ENCODE measurements around the gene S100P.

S100P gene

DNA sequence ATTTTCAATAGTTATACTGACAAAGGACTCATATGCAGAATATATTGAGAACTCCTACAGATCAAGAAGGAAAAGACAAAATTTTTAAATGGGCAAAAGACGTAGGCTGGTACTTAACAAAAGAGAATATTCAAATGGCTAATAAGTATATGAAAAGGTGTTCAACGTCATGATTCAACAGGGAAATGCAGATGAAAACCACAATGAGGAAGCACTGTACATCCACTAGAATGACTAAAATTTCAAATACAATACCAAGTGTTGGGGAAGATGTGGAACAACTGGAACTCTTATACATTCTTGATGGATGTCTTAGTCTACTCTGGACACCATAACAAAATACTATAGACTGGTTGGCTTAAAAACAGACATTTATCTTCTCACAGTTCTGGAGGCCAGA lies 17.3 kb downstream of the S100P start:
- no peak overlapping the region for H3K27ac ChIP-seq (ENCODE audit: low read depth, low read length, poor library complexity, severe bottlenecking)

DNA sequence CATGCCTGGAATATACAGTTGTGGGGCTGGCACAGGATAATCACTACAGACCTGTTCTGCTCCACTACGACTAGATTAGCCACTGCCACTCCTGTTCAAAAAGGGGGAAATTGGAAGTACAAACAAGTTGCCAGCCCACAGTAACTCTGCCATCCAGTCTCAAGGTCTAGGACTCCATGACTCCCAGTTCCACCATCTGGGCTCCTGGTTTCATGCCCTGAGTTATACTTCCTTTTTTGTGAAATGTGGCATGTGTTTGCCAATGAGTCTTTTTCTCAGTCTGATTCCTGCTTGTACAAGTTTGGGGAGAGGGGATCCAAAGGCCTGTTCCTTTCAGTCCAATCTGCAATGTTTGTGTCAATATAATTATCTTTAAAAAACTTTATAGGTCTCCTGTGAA lies 21.3 kb downstream of the S100P start:
- no peak overlapping the region for H3K9ac ChIP-seq (ENCODE audit: low read length)
- H3K4me2 ChIP-seq (ENCODE audit: low read length) = no peak overlapping the region
- H2AFZ ChIP-seq (ENCODE audit: low read length) = no peak overlapping the region
- no peak overlapping the region for H3K4me3 ChIP-seq (ENCODE audit: low read depth, low read length, poor library complexity, severe bottlenecking)
- H3K36me3 ChIP-seq (ENCODE audit: insufficient read depth, low read length) = no peaks in the 10 kb centered on the region; the same call in 1 of the 2 replicates
- no peaks in the 10 kb centered on the region for H3F3A ChIP-seq (ENCODE audit: insufficient read depth, low read length)
- H4K20me1 ChIP-seq (ENCODE audit: insufficient read depth, low read length) = no peaks in the 10 kb centered on the region
- TF ChIP-seq, protein P1, sequence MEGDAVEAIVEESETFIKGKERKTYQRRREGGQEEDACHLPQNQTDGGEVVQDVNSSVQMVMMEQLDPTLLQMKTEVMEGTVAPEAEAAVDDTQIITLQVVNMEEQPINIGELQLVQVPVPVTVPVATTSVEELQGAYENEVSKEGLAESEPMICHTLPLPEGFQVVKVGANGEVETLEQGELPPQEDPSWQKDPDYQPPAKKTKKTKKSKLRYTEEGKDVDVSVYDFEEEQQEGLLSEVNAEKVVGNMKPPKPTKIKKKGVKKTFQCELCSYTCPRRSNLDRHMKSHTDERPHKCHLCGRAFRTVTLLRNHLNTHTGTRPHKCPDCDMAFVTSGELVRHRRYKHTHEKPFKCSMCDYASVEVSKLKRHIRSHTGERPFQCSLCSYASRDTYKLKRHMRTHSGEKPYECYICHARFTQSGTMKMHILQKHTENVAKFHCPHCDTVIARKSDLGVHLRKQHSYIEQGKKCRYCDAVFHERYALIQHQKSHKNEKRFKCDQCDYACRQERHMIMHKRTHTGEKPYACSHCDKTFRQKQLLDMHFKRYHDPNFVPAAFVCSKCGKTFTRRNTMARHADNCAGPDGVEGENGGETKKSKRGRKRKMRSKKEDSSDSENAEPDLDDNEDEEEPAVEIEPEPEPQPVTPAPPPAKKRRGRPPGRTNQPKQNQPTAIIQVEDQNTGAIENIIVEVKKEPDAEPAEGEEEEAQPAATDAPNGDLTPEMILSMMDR (IDR thresholded peaks at IDR 0.05; ENCODE audit: low read length) = no peak
- no peak for TF ChIP-seq EZH2 (IDR thresholded peaks at IDR 0.05; ENCODE audit: borderline replicate concordance, low read length)
- H3K27ac ChIP-seq (ENCODE audit: low read depth, low read length, poor library complexity, severe bottlenecking) = no peak overlapping the region
- peaks cover 17% of the 10 kb centered on the region for H3K4me1 ChIP-seq (ENCODE audit: insufficient read depth, low read length, severe bottlenecking)
- no peaks in the 10 kb centered on the region for H3K27me3 ChIP-seq (ENCODE audit: insufficient read depth, low read length)
- peaks cover 4% of the 10 kb centered on the region; the same call in 1 of the 2 replicates for H3K9me3 ChIP-seq (ENCODE audit: low read length)
- H3K9me2 ChIP-seq (ENCODE audit: low read depth, low read length) = no peaks in the 10 kb centered on the region
- no peaks in the 10 kb centered on the region for H3K79me2 ChIP-seq (ENCODE audit: insufficient read depth, low read length)

More for the DNA sequence above, 17.3 kb downstream of the S100P start:
- TF ChIP-seq EZH2 (IDR thresholded peaks at IDR 0.05; ENCODE audit: borderline replicate concordance, low read length) = no peak
- TF ChIP-seq, protein P1 (IDR thresholded peaks at IDR 0.05; ENCODE audit: low read length) = no peak
- no peak overlapping the region for H2AFZ ChIP-seq (ENCODE audit: low read length)
- H3K36me3 ChIP-seq (ENCODE audit: insufficient read depth, low read length) = peaks cover 28% of the 10 kb centered on the region
- no peak overlapping the region for H3K4me2 ChIP-seq (ENCODE audit: low read length)
- H3K9ac ChIP-seq (ENCODE audit: low read length) = no peak overlapping the region
- H3K4me1 ChIP-seq (ENCODE audit: insufficient read depth, low read length, severe bottlenecking) = peaks cover 22% of the 10 kb centered on the region
- H4K20me1 ChIP-seq (ENCODE audit: insufficient read depth, low read length) = no peaks in the 10 kb centered on the region
- H3K9me2 ChIP-seq (ENCODE audit: low read depth, low read length) = no peaks in the 10 kb centered on the region
- H3K79me2 ChIP-seq (ENCODE audit: insufficient read depth, low read length) = no peaks in the 10 kb centered on the region; the same call in 1 of the 2 replicates
- H3K27me3 ChIP-seq (ENCODE audit: insufficient read depth, low read length) = no peaks in the 10 kb centered on the region
- H3K9me3 ChIP-seq (ENCODE audit: low read length) = peaks cover 10% of the 10 kb centered on the region; the same call in 1 of the 2 replicates
- H3K4me3 ChIP-seq (ENCODE audit: low read depth, low read length, poor library complexity, severe bottlenecking) = no peak overlapping the region
- no peaks in the 10 kb centered on the region for H3F3A ChIP-seq (ENCODE audit: insufficient read depth, low read length)

DNA sequence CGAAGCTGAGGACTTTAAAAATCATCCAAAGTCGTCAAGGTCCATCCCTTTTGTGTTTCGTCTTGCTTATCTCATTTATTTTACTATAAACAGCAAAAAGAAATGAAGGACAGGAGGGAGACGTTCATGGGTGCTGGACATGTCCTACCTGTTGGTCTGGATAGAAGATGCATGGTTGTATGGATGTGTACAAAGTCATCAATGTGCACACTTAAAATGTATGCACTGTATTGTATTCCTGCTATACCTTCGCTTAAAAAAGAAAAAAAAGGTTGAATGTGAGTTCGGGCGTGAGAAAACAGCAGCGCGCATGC lies 22.0 kb downstream of the S100P start:
- Histone ChIP-seq H3K27ac (ENCODE audit: low read depth, low read length, poor library complexity, severe bottlenecking) (no peak overlapping the region), H3K4me2 (ENCODE audit: low read length) (peak overlapping the region; percentile 78), H3K4me3 (ENCODE audit: low read depth, low read length, poor library complexity, severe bottlenecking) (peak overlapping the region; percentile 83), H3F3A (ENCODE audit: insufficient read depth, low read length) (no peaks in the 10 kb centered on the region), H3K9me3 (ENCODE audit: low read length) (peaks cover 4% of the 10 kb centered on the region; the same call in 1 of the 2 replicates), H3K4me1 (ENCODE audit: insufficient read depth, low read length, severe bottlenecking) (peaks cover 17% of the 10 kb centered on the region), H3K27me3 (ENCODE audit: insufficient read depth, low read length) (no peaks in the 10 kb centered on the region), H4K20me1 (ENCODE audit: insufficient read depth, low read length) (no peaks in the 10 kb centered on the region), H3K9ac (ENCODE audit: low read length) (no peak overlapping the region; the same call in 1 of the 2 replicates), H3K36me3 (ENCODE audit: insufficient read depth, low read length) (no peaks in the 10 kb centered on the region; the same call in 1 of the 2 replicates), H3K9me2 (ENCODE audit: low read depth, low read length) (no peaks in the 10 kb centered on the region), H2AFZ (ENCODE audit: low read length) (peak overlapping the region; percentile 74; the same call in 1 of the 2 replicates), H3K79me2 (ENCODE audit: insufficient read depth, low read length) (no peaks in the 10 kb centered on the region)
- TF ChIP-seq, protein P1 (IDR thresholded peaks at IDR 0.05; ENCODE audit: low read length) = no peak
- no peak for TF ChIP-seq EZH2 (IDR thresholded peaks at IDR 0.05; ENCODE audit: borderline replicate concordance, low read length)

Measured in OCI-LY1 (cell line).